ENCODE measurements around the gene ERCC6.

- TF ChIP-seq CTCF (conservative IDR thresholded peaks at IDR 0.05 in 1 of 2, IDR thresholded peaks at IDR 0.05 in 1 of 2; ENCODE audit: low read depth in 1 of 2, low read length in 2 of 2) (no peak), EZH2 (IDR thresholded peaks at IDR 0.05; ENCODE audit: low read length, missing control alignments) (no peak)
These were observed 3.4 kb upstream of the ERCC6 start for GRCh38 chr10:49542353-49542752.
